Prostate gland (tissue), 2 donors: ENCODE results near the gene HS1BP3.

ENCODE experiments used
- POLR2A ChIP-seq: fragments of 450-650 bp; IDR thresholded peaks from one replicate; pipeline ENCODE4 v1.6.1; 2016; ENCODE audit warnings: antibody characterized with exemption, mild to moderate bottlenecking
- TF ChIP-seq, protein P1 (sequence below), 4 experiments: fragments of 200-600 bp in 2 of 4; fragments of 450-650 bp in 2 of 4; sonication (generic) in 2 of 4; IDR thresholded peaks; 1 replicate in 3 of 4; 2 replicates in 1 of 4; pipeline ENCODE4 v1.5.1; 2016 to 2019; ENCODE audit warnings: antibody characterized with exemption in 4 of 4, mild to moderate bottlenecking in 2 of 4, moderate library complexity in 2 of 4

DNA sequence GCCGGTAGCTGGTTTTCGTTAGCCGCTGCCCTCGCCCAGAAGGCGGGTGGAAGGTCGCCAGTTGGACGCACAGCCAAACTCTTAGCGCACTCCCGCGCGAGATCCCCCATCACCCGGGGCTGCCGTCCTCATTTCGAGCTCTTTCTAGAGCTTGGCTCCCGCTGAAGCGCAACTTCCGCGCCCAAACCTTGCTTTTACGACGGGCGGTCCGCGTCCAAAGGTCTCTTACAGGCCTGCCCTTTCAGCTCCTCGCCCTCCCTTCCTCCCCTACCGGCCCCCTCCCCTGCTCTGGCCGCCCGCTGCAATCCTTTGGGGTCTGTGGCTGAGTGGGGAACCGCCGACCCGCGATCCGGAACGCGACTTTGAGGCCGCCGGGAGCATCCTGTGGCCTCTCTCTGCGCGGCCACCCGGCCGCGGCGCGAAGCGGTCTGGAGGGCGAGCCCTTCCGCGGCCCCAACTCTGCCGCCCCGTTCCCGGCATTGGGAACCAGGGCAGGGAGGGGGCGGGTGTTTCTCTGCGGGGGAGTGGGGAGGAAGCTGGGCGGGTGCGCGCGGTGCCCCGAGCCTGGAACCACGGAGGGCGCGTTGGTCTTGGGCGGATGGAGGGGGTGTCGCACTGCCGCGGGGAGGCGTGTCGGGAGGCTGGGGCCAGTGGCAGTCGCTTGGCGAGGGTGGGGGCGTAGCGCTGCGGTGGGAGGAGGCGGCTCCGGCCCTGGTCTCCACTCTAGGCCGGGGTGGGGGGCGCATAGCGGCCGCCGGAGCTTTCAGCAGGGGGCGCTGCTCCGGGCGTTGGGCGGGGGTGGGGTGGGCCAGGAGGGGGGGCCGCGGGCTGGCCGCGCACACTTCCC lies 15.6 kb upstream of the HS1BP3 start, which contains the start of gene GDF7:
- TF ChIP-seq, protein P1, sequence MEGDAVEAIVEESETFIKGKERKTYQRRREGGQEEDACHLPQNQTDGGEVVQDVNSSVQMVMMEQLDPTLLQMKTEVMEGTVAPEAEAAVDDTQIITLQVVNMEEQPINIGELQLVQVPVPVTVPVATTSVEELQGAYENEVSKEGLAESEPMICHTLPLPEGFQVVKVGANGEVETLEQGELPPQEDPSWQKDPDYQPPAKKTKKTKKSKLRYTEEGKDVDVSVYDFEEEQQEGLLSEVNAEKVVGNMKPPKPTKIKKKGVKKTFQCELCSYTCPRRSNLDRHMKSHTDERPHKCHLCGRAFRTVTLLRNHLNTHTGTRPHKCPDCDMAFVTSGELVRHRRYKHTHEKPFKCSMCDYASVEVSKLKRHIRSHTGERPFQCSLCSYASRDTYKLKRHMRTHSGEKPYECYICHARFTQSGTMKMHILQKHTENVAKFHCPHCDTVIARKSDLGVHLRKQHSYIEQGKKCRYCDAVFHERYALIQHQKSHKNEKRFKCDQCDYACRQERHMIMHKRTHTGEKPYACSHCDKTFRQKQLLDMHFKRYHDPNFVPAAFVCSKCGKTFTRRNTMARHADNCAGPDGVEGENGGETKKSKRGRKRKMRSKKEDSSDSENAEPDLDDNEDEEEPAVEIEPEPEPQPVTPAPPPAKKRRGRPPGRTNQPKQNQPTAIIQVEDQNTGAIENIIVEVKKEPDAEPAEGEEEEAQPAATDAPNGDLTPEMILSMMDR (IDR thresholded peaks at IDR 0.05) = peak in 3 of 4 experiments; percentile 9 to 23 (median 22)
- no peak for TF ChIP-seq POLR2A
